HepG2 (cell line): Measurements from ENCODE around the gene BCAS3. TPM values are rescaled to one million over a fixed set of nuclear protein-coding genes. Genes with fewer than 3 reads are reported as not detected.
A peak's percentile ranks its signal among the peaks of the same experiment; 100 is the strongest.

ENCODE experiments used
- ARHGAP35 ChIP-seq: sonication (generic); formaldehyde crosslinking; IDR thresholded peaks from 2 replicates; pipeline ENCODE4 v1.9.0; 2022; ENCODE audit warnings: mild to moderate bottlenecking, inconsistent platforms, moderate library complexity, missing genetic modification reagents, borderline replicate concordance
- BATF2 ChIP-seq: sonication (generic); formaldehyde crosslinking; IDR thresholded peaks from 2 replicates; pipeline ENCODE4 v1.8.0; 2022; ENCODE audit warnings: mild to moderate bottlenecking, missing genetic modification reagents, moderate library complexity
- KLF9 ChIP-seq: IDR thresholded peaks from 2 replicates; pipeline ENCODE4 v1.6.1; 2016; ENCODE audit warnings: low read depth
- NAIF1 ChIP-seq: sonication (generic); formaldehyde crosslinking; IDR thresholded peaks from 2 replicates; pipeline ENCODE4 v1.5.0; 2020; ENCODE audit warnings: mild to moderate bottlenecking, missing genetic modification reagents, borderline replicate concordance
- NCOR1 ChIP-seq: fragments of 200-600 bp; sonication (generic); IDR thresholded peaks from 2 replicates; pipeline ENCODE4 v1.7.0; 2017; ENCODE audit warnings: antibody characterized with exemption, low read length, borderline replicate concordance
- NFIC ChIP-seq: IDR thresholded peaks from 2 replicates; pipeline ENCODE4 v1.6.1; 2012; ENCODE audit warnings: mild to moderate bottlenecking, low read length, inconsistent platforms
- PBX3 ChIP-seq: sonication (generic); formaldehyde crosslinking; IDR thresholded peaks from 2 replicates; pipeline ENCODE4 v1.8.1; 2023; ENCODE audit warnings: missing genetic modification reagents, inconsistent platforms, borderline replicate concordance
- RFX5 ChIP-seq: IDR thresholded peaks from 2 replicates; pipeline ENCODE4 v1.6.1; 2011; ENCODE audit warnings: low read depth, low read length, improper control_type of control experiment
- ZFP36L2 ChIP-seq: sonication (generic); formaldehyde crosslinking; IDR thresholded peaks from 2 replicates; pipeline ENCODE4 v1.4.0; 2020; ENCODE audit warnings: missing genetic modification reagents
- ZNF280D ChIP-seq: sonication (generic); formaldehyde crosslinking; IDR thresholded peaks from 2 replicates; pipeline ENCODE4 v1.5.1; 2020; ENCODE audit warnings: mild to moderate bottlenecking, missing genetic modification reagents
- ZNF335 ChIP-seq: sonication (generic); formaldehyde crosslinking; IDR thresholded peaks from 2 replicates; pipeline ENCODE4 v1.4.0; 2020; ENCODE audit warnings: missing genetic modification reagents
- ZNF343 ChIP-seq: sonication (generic); formaldehyde crosslinking; IDR thresholded peaks from 2 replicates; pipeline ENCODE4 v1.4.0; 2020; ENCODE audit warnings: mild to moderate bottlenecking, missing genetic modification reagents
- ZNF639 ChIP-seq: conservative IDR thresholded peaks from 2 replicates; pipeline ENCODE4 v1.6.1; 2018; ENCODE audit warnings: missing genetic modification reagents
- ZNF781 ChIP-seq: sonication (generic); formaldehyde crosslinking; IDR thresholded peaks from 2 replicates; pipeline ENCODE4 v1.5.1; 2020; ENCODE audit warnings: borderline replicate concordance, mild to moderate bottlenecking, missing genetic modification reagents; ENCODE audit errors: not compliant biosample characterization
- polyA plus RNA-seq, 8 experiments: library from polyadenylated mRNA; depleted of rRNA in 3 of 8; stranded (reverse) in 7 of 8; unstranded in 1 of 8; fragments of >200 nt; fragmentation: Illumina TruSeq in 4 of 8; extraction: Trizol in 4 of 8; gene quantifications; 2 replicates each; pipeline versions ENCODE4 v1.2.1 to v1.2.3, GENCODE V29; 2011 to 2016; ENCODE audit warnings: low read depth in 4 of 8, missing spikeins in 1 of 8, mixed read lengths in 1 of 8; ENCODE audit not compliant: insufficient read depth in 1 of 8
- total RNA-seq, 5 experiments: library from RNA; depleted of rRNA; stranded (reverse); fragments of >200 nt; fragmentation: Illumina TruSeq; extraction: Trizol; gene quantifications; 2 replicates each; pipeline ENCODE4 v1.2.3, GENCODE V29; 2016; ENCODE audit warnings: low read depth in 1 of 5
- TF ChIP-seq, protein P1 (sequence below): sonication (generic); formaldehyde crosslinking; IDR thresholded peaks from 2 replicates; pipeline ENCODE4 v1.9.0; 2021; ENCODE audit warnings: missing genetic modification reagents, mild to moderate bottlenecking, borderline replicate concordance
- TF ChIP-seq, protein P2 (sequence below): sonication (generic); formaldehyde crosslinking; IDR thresholded peaks from 2 replicates; pipeline ENCODE4 v1.4.0; 2020; ENCODE audit warnings: missing genetic modification reagents, borderline replicate concordance

The BCAS3 gene
- total and polyA plus RNA-seq, 2 of the 13 experiments (the other 11 are each of a cell fraction or from before 2014, with no cell fraction given): 10.7 to 11.2 TPM

- TF ChIP-seq BATF2: no peak
- TF ChIP-seq NFIC: no peak
- TF ChIP-seq ZNF781: no peak
- no peak for TF ChIP-seq RFX5
- no peak for TF ChIP-seq NAIF1 (CRISPR knock-in tag)
- TF ChIP-seq ZNF335 (CRISPR knock-in tag): 0 out of 2 replicates have a peak, but pooled peaks have one; percentile 16
- TF ChIP-seq, protein P1, sequence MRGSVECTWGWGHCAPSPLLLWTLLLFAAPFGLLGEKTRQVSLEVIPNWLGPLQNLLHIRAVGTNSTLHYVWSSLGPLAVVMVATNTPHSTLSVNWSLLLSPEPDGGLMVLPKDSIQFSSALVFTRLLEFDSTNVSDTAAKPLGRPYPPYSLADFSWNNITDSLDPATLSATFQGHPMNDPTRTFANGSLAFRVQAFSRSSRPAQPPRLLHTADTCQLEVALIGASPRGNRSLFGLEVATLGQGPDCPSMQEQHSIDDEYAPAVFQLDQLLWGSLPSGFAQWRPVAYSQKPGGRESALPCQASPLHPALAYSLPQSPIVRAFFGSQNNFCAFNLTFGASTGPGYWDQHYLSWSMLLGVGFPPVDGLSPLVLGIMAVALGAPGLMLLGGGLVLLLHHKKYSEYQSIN (CRISPR knock-in tag): no peak
- TF ChIP-seq ZFP36L2 (CRISPR knock-in tag): no peak
- TF ChIP-seq, protein P2, sequence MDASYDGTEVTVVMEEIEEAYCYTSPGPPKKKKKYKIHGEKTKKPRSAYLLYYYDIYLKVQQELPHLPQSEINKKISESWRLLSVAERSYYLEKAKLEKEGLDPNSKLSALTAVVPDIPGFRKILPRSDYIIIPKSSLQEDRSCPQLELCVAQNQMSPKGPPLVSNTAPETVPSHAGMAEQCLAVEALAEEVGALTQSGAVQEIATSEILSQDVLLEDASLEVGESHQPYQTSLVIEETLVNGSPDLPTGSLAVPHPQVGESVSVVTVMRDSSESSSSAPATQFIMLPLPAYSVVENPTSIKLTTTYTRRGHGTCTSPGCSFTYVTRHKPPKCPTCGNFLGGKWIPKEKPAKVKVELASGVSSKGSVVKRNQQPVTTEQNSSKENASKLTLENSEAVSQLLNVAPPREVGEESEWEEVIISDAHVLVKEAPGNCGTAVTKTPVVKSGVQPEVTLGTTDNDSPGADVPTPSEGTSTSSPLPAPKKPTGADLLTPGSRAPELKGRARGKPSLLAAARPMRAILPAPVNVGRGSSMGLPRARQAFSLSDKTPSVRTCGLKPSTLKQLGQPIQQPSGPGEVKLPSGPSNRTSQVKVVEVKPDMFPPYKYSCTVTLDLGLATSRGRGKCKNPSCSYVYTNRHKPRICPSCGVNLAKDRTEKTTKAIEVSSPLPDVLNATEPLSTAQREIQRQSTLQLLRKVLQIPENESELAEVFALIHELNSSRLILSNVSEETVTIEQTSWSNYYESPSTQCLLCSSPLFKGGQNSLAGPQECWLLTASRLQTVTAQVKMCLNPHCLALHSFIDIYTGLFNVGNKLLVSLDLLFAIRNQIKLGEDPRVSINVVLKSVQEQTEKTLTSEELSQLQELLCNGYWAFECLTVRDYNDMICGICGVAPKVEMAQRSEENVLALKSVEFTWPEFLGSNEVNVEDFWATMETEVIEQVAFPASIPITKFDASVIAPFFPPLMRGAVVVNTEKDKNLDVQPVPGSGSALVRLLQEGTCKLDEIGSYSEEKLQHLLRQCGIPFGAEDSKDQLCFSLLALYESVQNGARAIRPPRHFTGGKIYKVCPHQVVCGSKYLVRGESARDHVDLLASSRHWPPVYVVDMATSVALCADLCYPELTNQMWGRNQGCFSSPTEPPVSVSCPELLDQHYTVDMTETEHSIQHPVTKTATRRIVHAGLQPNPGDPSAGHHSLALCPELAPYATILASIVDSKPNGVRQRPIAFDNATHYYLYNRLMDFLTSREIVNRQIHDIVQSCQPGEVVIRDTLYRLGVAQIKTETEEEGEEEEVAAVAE: no peak
- TF ChIP-seq ARHGAP35: 0 out of 2 replicates have a peak, but pooled peaks have one; percentile 40
- no peak for TF ChIP-seq KLF9 (CRISPR knock-in tag)
- TF ChIP-seq ZNF280D: no peak
- TF ChIP-seq ZNF343 (CRISPR knock-in tag): no peak
- no peak for TF ChIP-seq PBX3
- no peak for TF ChIP-seq NCOR1
- TF ChIP-seq ZNF639 (CRISPR knock-in tag): no peak
Observed at GRCh38 chr17:61394630-61395408, 717.2 kb downstream of the BCAS3 start (continued).
